ENCODE data around the gene HNF1A. TPM values are rescaled to one million over a fixed set of nuclear protein-coding genes. Genes with fewer than 3 reads are reported as not detected.

The HNF1A gene
- total and polyA plus RNA-seq, 10 of the 15 experiments (the other 5 are each of a cell fraction or from before 2014, with no cell fraction given) = 0.10 TPM; not detected in 9

- DNase-seq (ENCODE audit: low read depth, low spot score) (no peak), ATAC-seq (no peak), FAIRE-seq (no peak)
- Histone ChIP-seq H4K20me1 (ENCODE audit: control insufficient read depth, insufficient read depth) (no peaks in the 10 kb centered on the region), H3K36me3 (ENCODE audit: control insufficient read depth in 2 of 2, insufficient read depth in 2 of 2, low read length in 1 of 2) (no peaks in the 10 kb centered on the region), H3K9ac (ENCODE audit: control insufficient read depth, insufficient read depth, low read length) (no peak overlapping the region), H3K4me3 (no peak overlapping the region), H3K79me2 (ENCODE audit: control insufficient read depth, insufficient read depth, low read length) (no peaks in the 10 kb centered on the region), H3K27ac (ENCODE audit: control insufficient read depth, insufficient read depth) (no peak overlapping the region), H3K4me1 (ENCODE audit: control insufficient read depth, insufficient read depth, low read length) (no peaks in the 10 kb centered on the region; the same call in 1 of the 2 replicates), H2AFZ (ENCODE audit: control insufficient read depth, low read depth, low read length) (peak overlapping the region; percentile 7; the same call in 1 of the 2 replicates), H3K9me3 (replicated peaks; ENCODE audit: control insufficient read depth, insufficient read depth, low read length) (no peaks in the 10 kb centered on the region), H3K4me2 (ENCODE audit: control insufficient read depth, insufficient read depth) (no peak overlapping the region), H3K27me3 (replicated peaks in 1 of 2; ENCODE audit: control insufficient read depth in 2 of 2, insufficient read depth in 2 of 2, low read length in 1 of 2) (no peaks in the 10 kb centered on the region; a peak in 1 of 4 replicates)
- intact Hi-C loops (cut with micrococcal nuclease; ENCODE audit: unreplicated experiment) (no loop called here), in situ Hi-C loops (cut with MboI) (no loop called here)
- no peak for TF ChIP-seq PRDM15 (CRISPR knock-in tag; IDR thresholded peaks at IDR 0.05)
- no peak for TF ChIP-seq POU2F2 (IDR thresholded peaks at IDR 0.05; ENCODE audit: borderline replicate concordance, low read depth, low read length)
- no peak for TF ChIP-seq TBL1XR1 (IDR thresholded peaks at IDR 0.05; ENCODE audit: low read depth, low read length)
- TF ChIP-seq NFYA (IDR thresholded peaks at IDR 0.05; ENCODE audit: borderline replicate concordance, low read depth, low read length) = no peak
- TF ChIP-seq NFIC (IDR thresholded peaks at IDR 0.05; ENCODE audit: low read depth, low read length) = no peak
- ChIA-PET POLR2A (no interaction called here), CTCF (no interaction called here), SMC1A (ENCODE audit: uncharacterized antibody, unreplicated experiment) (interaction anchor here (1.1 to 1.9 kb wide), 2 partner anchors 17 to 33 kb away, joined by 3 to 4 read pairs; no protein-coding TSS in a partner anchor), RAD21 (ENCODE audit: unreplicated experiment) (no interaction called here)
- no TSS peak for BruUV-seq (replicated peaks)
- 50% methylated on average over 7 of the region's 7 CpGs for WGBS (ENCODE audit: insufficient coverage, insufficient replicate concordance, low lambda C conversion rate, missing lambda C conversion rate)
Observed at GRCh38 chr12:120932058-120932457, 46.3 kb upstream of the HNF1A start.

Measured in GM12878 (cell line).